Keratinocyte (primary cell): Measurements from ENCODE around the gene SLFNL1. TPM values are rescaled to one million over a fixed set of nuclear protein-coding genes. Genes with fewer than 3 reads are reported as not detected.

ENCODE experiments used
- DNase-seq: peaks from one replicate; pipeline ENCODE4 v3.0.0-alpha.2; 2011; ENCODE audit warnings: low read depth, missing footprints, low spot score
- FAIRE-seq: peaks from 2 replicates; lab custom pipeline; 2011; peaks lifted over from hg19 to GRCh38; lab: Jason Lieb, UNC
- H2AFZ ChIP-seq: 2 replicates; pipeline ENCODE4 v1.6.0; 2012; ENCODE audit warnings: low read length, control low read depth, inconsistent platforms; ENCODE audit not compliant: control insufficient read depth
- H3K27ac ChIP-seq: 2 replicates; pipeline ENCODE4 v1.5.1; 2011; ENCODE audit warnings: low read length; ENCODE audit not compliant: control insufficient read depth, insufficient read depth
- H3K27me3 ChIP-seq: 3 replicates; pipeline ENCODE4 v1.6.0; 2011; ENCODE audit warnings: low read length; ENCODE audit not compliant: control insufficient read depth, insufficient read depth; ENCODE audit errors: extremely low read depth
- H3K36me3 ChIP-seq, 2 experiments: 2 replicates in 1 of 2; 3 replicates in 1 of 2; pipeline ENCODE4 v1.5.1; 2011; ENCODE audit warnings: low read length in 2 of 2, mild to moderate bottlenecking in 1 of 2; ENCODE audit not compliant: control insufficient read depth in 2 of 2, insufficient read depth in 2 of 2; ENCODE audit errors: extremely low read depth in 1 of 2
- H3K4me1 ChIP-seq: 3 replicates; pipeline ENCODE4 v1.5.1; 2011; ENCODE audit warnings: low read length; ENCODE audit not compliant: control insufficient read depth, insufficient read depth; ENCODE audit errors: extremely low read depth
- H3K4me2 ChIP-seq: 3 replicates; pipeline ENCODE4 v1.6.0; 2011; ENCODE audit warnings: low read depth, low read length; ENCODE audit not compliant: control insufficient read depth, insufficient read depth; ENCODE audit errors: extremely low read depth
- H3K4me3 ChIP-seq, 3 experiments: fragments of 200-600 bp in 1 of 3; sonication (generic) in 1 of 3; 2 replicates in 2 of 3; 3 replicates in 1 of 3; pipeline ENCODE4 v1.5.1; 2011 to 2016; ENCODE audit warnings: low read length in 3 of 3, mild to moderate bottlenecking in 3 of 3, control low read depth in 2 of 3, inconsistent platforms in 1 of 3, low read depth in 1 of 3, mixed read lengths in 1 of 3, mixed run types in 1 of 3, moderate library complexity in 1 of 3; ENCODE audit not compliant: control insufficient read depth in 2 of 3, insufficient read depth in 2 of 3; ENCODE audit errors: extremely low read depth in 1 of 3
- H3K79me2 ChIP-seq: 2 replicates; pipeline ENCODE4 v1.6.0; 2012; ENCODE audit warnings: low read length; ENCODE audit not compliant: control insufficient read depth, insufficient read depth
- H3K9ac ChIP-seq: 3 replicates; pipeline ENCODE4 v1.6.0; 2011; ENCODE audit warnings: low read length; ENCODE audit not compliant: control insufficient read depth, insufficient read depth; ENCODE audit errors: extremely low read depth
- H3K9me1 ChIP-seq: 3 replicates; pipeline ENCODE4 v1.6.0; 2011; ENCODE audit warnings: low read length; ENCODE audit not compliant: control insufficient read depth, insufficient read depth; ENCODE audit errors: extremely low read depth
- H3K9me3 ChIP-seq: 2 replicates; pipeline ENCODE4 v1.5.1; 2012; ENCODE audit warnings: low read depth, low read length; ENCODE audit not compliant: control insufficient read depth
- H4K20me1 ChIP-seq: 3 replicates; pipeline ENCODE4 v1.6.0; 2011; ENCODE audit warnings: low read length; ENCODE audit not compliant: control insufficient read depth, insufficient read depth; ENCODE audit errors: extremely low read depth
- CTCF ChIP-seq, 3 experiments: IDR thresholded peaks in 1 of 3; conservative IDR thresholded peaks in 1 of 3; optimal IDR thresholded peaks in 1 of 3; 2 replicates in 2 of 3; 3 replicates in 1 of 3; pipeline versions ENCODE3 to v1.5.1; 2011; ENCODE audit warnings: low read length in 3 of 3, mild to moderate bottlenecking in 3 of 3, moderate library complexity in 2 of 3, control low read depth in 1 of 3, inconsistent platforms in 1 of 3; ENCODE audit not compliant: insufficient read depth in 2 of 3; ENCODE audit errors: extremely low read depth in 1 of 3
- EZH2 ChIP-seq: IDR thresholded peaks from one replicate; pipeline ENCODE4 v1.6.1; 2012; ENCODE audit warnings: inconsistent platforms, mild to moderate bottlenecking, low read length, moderate library complexity
- dilution Hi-C: fragments of 300-500 bp; cut with MboI; formaldehyde crosslinking; loops from one replicate; pipeline ENCODE4 v1.7.0; 2020; ENCODE audit warnings: low sequenced_read_pairs; ENCODE audit not compliant: extremely low pct_ligation_motif_present
- polyA plus RNA-seq, 5 experiments: library from polyadenylated mRNA; depleted of rRNA in 3 of 5; stranded (reverse) in 3 of 5; stranded (forward) in 1 of 5; unstranded in 1 of 5; fragments of >200 nt; gene quantifications; 1 replicate in 1 of 5; 2 replicates in 3 of 5; 3 replicates in 1 of 5; pipeline versions ENCODE4 v1.2.1 to v1.2.3, GENCODE V29; 2011 to 2012; ENCODE audit warnings: missing spikeins in 2 of 5, low read depth in 1 of 5, low replicate concordance in 1 of 5

The SLFNL1 gene
- polyA plus RNA-seq, 1 donor (not counting 4 experiments of a cell fraction or from before 2014, with no cell fraction given), result not detected

GRCh38 chr1:41028034-41028642 is 6.6 kb upstream of the SLFNL1 start:
- FAIRE-seq, result no peak
- Histone ChIP-seq H4K20me1 (no peaks in the 10 kb centered on the region), H3K36me3 (peaks cover 16 to 22% of the 10 kb centered on the region in 2 experiments), H3K4me1 (no peaks in the 10 kb centered on the region), H2AFZ (no peak overlapping the region), H3K79me2 (no peaks in the 10 kb centered on the region), H3K4me3 (no peak overlapping the region), H3K9ac (no peak overlapping the region), H3K27me3 (no peaks in the 10 kb centered on the region), H3K9me3 (no peaks in the 10 kb centered on the region), H3K9me1 (peaks cover 2% of the 10 kb centered on the region), H3K27ac (no peak overlapping the region), H3K4me2 (no peak overlapping the region)
- dilution Hi-C loops, result no loop called here
- DNase-seq, result no peak
- TF ChIP-seq CTCF (optimal IDR thresholded peaks at IDR 0.05 in 1 of 3, IDR thresholded peaks at IDR 0.05 in 1 of 3, conservative IDR thresholded peaks at IDR 0.05 in 1 of 3; ENCODE audit: extremely low read depth in 1 of 3, insufficient read depth in 2 of 3, low read length in 3 of 3) (no peak), EZH2 (no peak)

GRCh38 chr1:41025979-41026819 is 4.7 kb upstream of the SLFNL1 start:
- Histone ChIP-seq H3K4me3 (no peak overlapping the region), H3K9me1 (peaks cover 2% of the 10 kb centered on the region), H3K36me3 (peaks cover 10 to 22% of the 10 kb centered on the region in 2 experiments), H3K9me3 (no peaks in the 10 kb centered on the region), H2AFZ (no peak overlapping the region), H3K4me1 (no peaks in the 10 kb centered on the region), H3K4me2 (no peak overlapping the region), H3K9ac (no peak overlapping the region), H3K27ac (no peak overlapping the region), H4K20me1 (peaks cover 9% of the 10 kb centered on the region), H3K79me2 (no peaks in the 10 kb centered on the region), H3K27me3 (no peaks in the 10 kb centered on the region)
- FAIRE-seq (no peak), DNase-seq (no peak)
- TF ChIP-seq EZH2, result no peak
- no peak for TF ChIP-seq CTCF (optimal IDR thresholded peaks at IDR 0.05 in 1 of 3, IDR thresholded peaks at IDR 0.05 in 1 of 3, conservative IDR thresholded peaks at IDR 0.05 in 1 of 3; ENCODE audit: extremely low read depth in 1 of 3, insufficient read depth in 2 of 3, low read length in 3 of 3)
- dilution Hi-C loops, result no loop called here
